ENCODE data around the gene EBI3. TPM values are rescaled to one million over a fixed set of nuclear protein-coding genes. Genes with fewer than 3 reads are reported as not detected.

EBI3 gene
- polyA plus RNA-seq, 1 donor from 2014 or later = not detected

DNA sequence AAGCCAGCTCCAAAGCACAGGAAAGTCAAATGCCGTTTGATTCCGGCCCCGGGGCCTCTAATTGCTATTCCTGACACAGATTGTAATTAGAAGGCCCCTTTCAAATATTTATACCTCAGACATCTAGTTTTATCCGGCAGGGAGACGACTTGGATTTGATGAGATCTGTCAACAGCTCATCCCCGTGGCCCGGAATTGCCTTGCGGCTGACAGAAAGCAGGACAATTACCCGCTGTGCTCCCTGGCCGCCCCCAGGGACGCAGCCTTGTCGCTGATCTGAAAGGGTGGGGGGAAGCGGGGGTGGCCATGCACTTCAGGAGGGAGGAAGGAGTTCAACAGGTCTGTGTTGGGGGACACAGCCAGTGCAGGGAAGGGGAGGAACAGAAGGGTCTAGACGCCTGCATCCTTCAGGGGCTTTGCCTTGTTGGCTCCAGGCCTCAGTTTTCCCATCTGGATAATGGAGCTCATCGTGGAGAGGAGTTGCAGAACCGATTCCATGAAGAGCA, 47.9 kb downstream of the EBI3 start:
- H3K79me2 ChIP-seq (replicated peaks; ENCODE audit: insufficient read depth, low read length) = peaks cover 9% of the 10 kb centered on the region
- H3K27ac ChIP-seq (ENCODE audit: low read length) = peak overlapping the region; percentile 86
- H3F3A ChIP-seq (ENCODE audit: insufficient read depth, low read length, poor library complexity, severe bottlenecking) = no peaks in the 10 kb centered on the region
- no peaks in the 10 kb centered on the region for H3K9me3 ChIP-seq (ENCODE audit: low read length)
- no peaks in the 10 kb centered on the region for H3K36me3 ChIP-seq (ENCODE audit: insufficient read depth, low read length)
- H3K9me2 ChIP-seq (ENCODE audit: insufficient read depth, low read length) = no peaks in the 10 kb centered on the region
- no peaks in the 10 kb centered on the region for H3K27me3 ChIP-seq (ENCODE audit: insufficient read depth, low read depth, low read length)
- H2AFZ ChIP-seq (ENCODE audit: low read depth, low read length) = no peak overlapping the region
- peak overlapping the region; percentile 53 for H3K4me3 ChIP-seq (ENCODE audit: low read length)
- H3K4me2 ChIP-seq (ENCODE audit: low read length) = peak overlapping the region; percentile 30
- H3K9ac ChIP-seq (ENCODE audit: low read length) = peak overlapping the region; percentile 56
- no peak for TF ChIP-seq MXI1 (conservative IDR thresholded peaks at IDR 0.05; ENCODE audit: poor library complexity, severe bottlenecking)
- TF ChIP-seq, protein P1, sequence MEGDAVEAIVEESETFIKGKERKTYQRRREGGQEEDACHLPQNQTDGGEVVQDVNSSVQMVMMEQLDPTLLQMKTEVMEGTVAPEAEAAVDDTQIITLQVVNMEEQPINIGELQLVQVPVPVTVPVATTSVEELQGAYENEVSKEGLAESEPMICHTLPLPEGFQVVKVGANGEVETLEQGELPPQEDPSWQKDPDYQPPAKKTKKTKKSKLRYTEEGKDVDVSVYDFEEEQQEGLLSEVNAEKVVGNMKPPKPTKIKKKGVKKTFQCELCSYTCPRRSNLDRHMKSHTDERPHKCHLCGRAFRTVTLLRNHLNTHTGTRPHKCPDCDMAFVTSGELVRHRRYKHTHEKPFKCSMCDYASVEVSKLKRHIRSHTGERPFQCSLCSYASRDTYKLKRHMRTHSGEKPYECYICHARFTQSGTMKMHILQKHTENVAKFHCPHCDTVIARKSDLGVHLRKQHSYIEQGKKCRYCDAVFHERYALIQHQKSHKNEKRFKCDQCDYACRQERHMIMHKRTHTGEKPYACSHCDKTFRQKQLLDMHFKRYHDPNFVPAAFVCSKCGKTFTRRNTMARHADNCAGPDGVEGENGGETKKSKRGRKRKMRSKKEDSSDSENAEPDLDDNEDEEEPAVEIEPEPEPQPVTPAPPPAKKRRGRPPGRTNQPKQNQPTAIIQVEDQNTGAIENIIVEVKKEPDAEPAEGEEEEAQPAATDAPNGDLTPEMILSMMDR (IDR thresholded peaks at IDR 0.05; ENCODE audit: poor library complexity, severe bottlenecking) = no peak
- TF ChIP-seq, protein P2, sequence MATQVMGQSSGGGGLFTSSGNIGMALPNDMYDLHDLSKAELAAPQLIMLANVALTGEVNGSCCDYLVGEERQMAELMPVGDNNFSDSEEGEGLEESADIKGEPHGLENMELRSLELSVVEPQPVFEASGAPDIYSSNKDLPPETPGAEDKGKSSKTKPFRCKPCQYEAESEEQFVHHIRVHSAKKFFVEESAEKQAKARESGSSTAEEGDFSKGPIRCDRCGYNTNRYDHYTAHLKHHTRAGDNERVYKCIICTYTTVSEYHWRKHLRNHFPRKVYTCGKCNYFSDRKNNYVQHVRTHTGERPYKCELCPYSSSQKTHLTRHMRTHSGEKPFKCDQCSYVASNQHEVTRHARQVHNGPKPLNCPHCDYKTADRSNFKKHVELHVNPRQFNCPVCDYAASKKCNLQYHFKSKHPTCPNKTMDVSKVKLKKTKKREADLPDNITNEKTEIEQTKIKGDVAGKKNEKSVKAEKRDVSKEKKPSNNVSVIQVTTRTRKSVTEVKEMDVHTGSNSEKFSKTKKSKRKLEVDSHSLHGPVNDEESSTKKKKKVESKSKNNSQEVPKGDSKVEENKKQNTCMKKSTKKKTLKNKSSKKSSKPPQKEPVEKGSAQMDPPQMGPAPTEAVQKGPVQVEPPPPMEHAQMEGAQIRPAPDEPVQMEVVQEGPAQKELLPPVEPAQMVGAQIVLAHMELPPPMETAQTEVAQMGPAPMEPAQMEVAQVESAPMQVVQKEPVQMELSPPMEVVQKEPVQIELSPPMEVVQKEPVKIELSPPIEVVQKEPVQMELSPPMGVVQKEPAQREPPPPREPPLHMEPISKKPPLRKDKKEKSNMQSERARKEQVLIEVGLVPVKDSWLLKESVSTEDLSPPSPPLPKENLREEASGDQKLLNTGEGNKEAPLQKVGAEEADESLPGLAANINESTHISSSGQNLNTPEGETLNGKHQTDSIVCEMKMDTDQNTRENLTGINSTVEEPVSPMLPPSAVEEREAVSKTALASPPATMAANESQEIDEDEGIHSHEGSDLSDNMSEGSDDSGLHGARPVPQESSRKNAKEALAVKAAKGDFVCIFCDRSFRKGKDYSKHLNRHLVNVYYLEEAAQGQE (IDR thresholded peaks at IDR 0.05; ENCODE audit: borderline replicate concordance) = no peak
- no peak for TF ChIP-seq EZH2 (IDR thresholded peaks at IDR 0.05; ENCODE audit: borderline replicate concordance, insufficient read depth, low read length, poor library complexity, severe bottlenecking)
- no peak for TF ChIP-seq RAD21 (conservative IDR thresholded peaks at IDR 0.05)
- no peak for TF ChIP-seq TAF1 (IDR thresholded peaks at IDR 0.05; ENCODE audit: low read depth)
- TF ChIP-seq EP300 (conservative IDR thresholded peaks at IDR 0.05; ENCODE audit: poor library complexity, severe bottlenecking) = peak; percentile 34
- TF ChIP-seq POLR2AphosphoS5 (IDR thresholded peaks at IDR 0.05) = peak; percentile 62
- no peaks in the 10 kb centered on the region for H4K20me1 ChIP-seq (ENCODE audit: insufficient read depth)

DNA sequence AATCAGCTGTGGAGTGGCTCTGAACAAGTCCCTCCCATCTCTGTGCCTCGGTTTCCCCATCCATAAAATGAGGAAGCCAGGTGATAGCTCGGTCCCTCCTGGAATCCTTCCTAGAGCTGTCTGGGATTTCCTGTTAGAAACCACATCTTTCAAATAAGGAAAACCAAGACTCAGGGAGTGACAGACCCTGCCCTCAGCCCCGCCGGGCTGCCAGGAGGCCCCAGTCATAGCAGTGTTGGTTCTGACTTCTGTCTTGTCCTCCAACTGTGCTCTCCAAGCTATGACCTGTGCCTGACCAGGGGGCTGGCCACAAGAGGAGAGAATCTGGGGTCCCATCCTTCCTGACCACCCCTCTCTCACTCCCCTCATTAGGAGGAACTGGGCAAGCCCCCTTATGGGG, 48.7 kb downstream of the EBI3 start:
- Histone ChIP-seq H3K27ac (ENCODE audit: low read length) (peak overlapping the region; percentile 86), H3K4me2 (ENCODE audit: low read length) (no peak overlapping the region), H2AFZ (ENCODE audit: low read depth, low read length) (no peak overlapping the region), H3K79me2 (replicated peaks; ENCODE audit: insufficient read depth, low read length) (peaks cover 9% of the 10 kb centered on the region), H3K4me3 (ENCODE audit: low read length) (peak overlapping the region; percentile 89), H3K36me3 (ENCODE audit: insufficient read depth, low read length) (no peaks in the 10 kb centered on the region), H3F3A (ENCODE audit: insufficient read depth, low read length, poor library complexity, severe bottlenecking) (no peaks in the 10 kb centered on the region), H3K27me3 (ENCODE audit: insufficient read depth, low read depth, low read length) (no peaks in the 10 kb centered on the region), H4K20me1 (ENCODE audit: insufficient read depth) (no peaks in the 10 kb centered on the region), H3K9me3 (ENCODE audit: low read length) (no peaks in the 10 kb centered on the region), H3K9me2 (ENCODE audit: insufficient read depth, low read length) (no peaks in the 10 kb centered on the region), H3K9ac (ENCODE audit: low read length) (peak overlapping the region; percentile 92)
- TF ChIP-seq POLR2AphosphoS5 (IDR thresholded peaks at IDR 0.05) (no peak), RAD21 (conservative IDR thresholded peaks at IDR 0.05) (no peak), EP300 (conservative IDR thresholded peaks at IDR 0.05; ENCODE audit: poor library complexity, severe bottlenecking) (no peak), MXI1 (conservative IDR thresholded peaks at IDR 0.05; ENCODE audit: poor library complexity, severe bottlenecking) (no peak), TAF1 (IDR thresholded peaks at IDR 0.05; ENCODE audit: low read depth) (no peak), SMC3 (conservative IDR thresholded peaks at IDR 0.05; ENCODE audit: poor library complexity) (no peak), EZH2 (IDR thresholded peaks at IDR 0.05; ENCODE audit: borderline replicate concordance, insufficient read depth, low read length, poor library complexity, severe bottlenecking) (no peak)
- TF ChIP-seq, protein P1 (IDR thresholded peaks at IDR 0.05; ENCODE audit: poor library complexity, severe bottlenecking) = no peak
- TF ChIP-seq, protein P2 (IDR thresholded peaks at IDR 0.05; ENCODE audit: borderline replicate concordance) = no peak

Measured in neural cell (in vitro differentiated cells).